Activated T-helper 17 cell treated with anti-CD3 and anti-CD28 coated beads, Interleukin-2, amount 50 U/mL, for 72 hours (primary cell): ENCODE data around the gene BCL2L14. TPM values are rescaled to one million over a fixed set of nuclear protein-coding genes. Genes with fewer than 3 reads are reported as not detected.

ENCODE experiments used
- ATAC-seq: fragments of 150-1000 bp; cut with Tn5 transposase; replicated peaks from 2 replicates; pipeline ENCODE4 v1.10.0; 2021; ENCODE audit warnings: mild to moderate bottlenecking, moderate library complexity
- H3K27ac Mint-ChIP-seq: one replicate; pipeline ENCODE4 v1.8.0; 2022; ENCODE audit warnings: mixed read lengths
- H3K27me3 Mint-ChIP-seq: one replicate; pipeline ENCODE4 v1.8.0; 2022; ENCODE audit warnings: mixed read lengths
- H3K36me3 Mint-ChIP-seq: one replicate; pipeline ENCODE4 v1.8.0; 2022; ENCODE audit warnings: low read depth, mild to moderate bottlenecking, mixed read lengths
- H3K4me1 Mint-ChIP-seq: one replicate; pipeline ENCODE4 v1.8.0; 2022; ENCODE audit warnings: mixed read lengths
- H3K4me3 Mint-ChIP-seq: one replicate; pipeline ENCODE4 v1.8.0; 2022; ENCODE audit warnings: mild to moderate bottlenecking, mixed read lengths
- H3K9me3 Mint-ChIP-seq: one replicate; pipeline ENCODE4 v1.8.0; 2022; ENCODE audit warnings: mixed read lengths
- total RNA-seq, 2 donors: library from RNA; stranded (reverse); gene quantifications; one replicate each; pipeline ENCODE4 v1.2.3, GENCODE V29; 2022

Gene BCL2L14
- total RNA-seq, 2 donors from 2014 or later = 3.0 to 3.8 TPM

- Mint-ChIP-seq H3K27me3 (peaks cover 3% of the 10 kb centered on the region), H3K9me3 (no peaks in the 10 kb centered on the region), H3K4me3 (no peak overlapping the region), H3K4me1 (peaks cover 5% of the 10 kb centered on the region), H3K36me3 (no peaks in the 10 kb centered on the region), H3K27ac (peak overlapping the region; percentile 55)
- ATAC-seq = no peak
Measured at GRCh38 chr12:12036901-12037300, 33.8 kb upstream of the BCL2L14 start.

GRCh38 chr12:12039897-12040296 lies 30.8 kb upstream of the BCL2L14 start:
- ATAC-seq = no peak
- Mint-ChIP-seq H3K4me3 (no peak overlapping the region), H3K9me3 (no peaks in the 10 kb centered on the region), H3K4me1 (no peaks in the 10 kb centered on the region), H3K36me3 (no peaks in the 10 kb centered on the region), H3K27ac (no peak overlapping the region), H3K27me3 (peaks cover 3% of the 10 kb centered on the region)

DNA sequence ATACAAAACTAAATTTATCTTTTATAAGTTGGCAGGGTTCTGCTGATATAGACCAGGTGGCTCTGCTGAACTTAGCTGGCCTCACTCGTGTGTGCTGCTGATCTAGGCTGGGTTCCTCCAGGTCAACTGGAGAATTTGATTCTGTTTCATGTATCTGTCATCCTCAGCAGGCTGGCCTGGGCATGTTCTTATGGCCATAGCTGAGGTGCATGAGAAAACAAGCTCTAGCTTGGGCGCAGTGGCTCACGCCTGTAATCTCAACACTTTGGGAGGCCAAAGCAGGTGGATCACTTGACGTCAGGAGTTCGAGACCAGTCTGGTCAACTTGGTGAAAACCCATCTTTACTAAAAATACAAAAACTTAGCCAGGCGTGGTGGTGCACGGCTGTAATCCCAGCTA lies 24.3 kb upstream of the BCL2L14 start:
- no peak for ATAC-seq
- H3K4me3 Mint-ChIP-seq = no peak overlapping the region
- H3K4me1 Mint-ChIP-seq = no peaks in the 10 kb centered on the region
- H3K36me3 Mint-ChIP-seq = no peaks in the 10 kb centered on the region
- no peaks in the 10 kb centered on the region for H3K9me3 Mint-ChIP-seq
- H3K27ac Mint-ChIP-seq = no peak overlapping the region
- H3K27me3 Mint-ChIP-seq = no peaks in the 10 kb centered on the region

DNA sequence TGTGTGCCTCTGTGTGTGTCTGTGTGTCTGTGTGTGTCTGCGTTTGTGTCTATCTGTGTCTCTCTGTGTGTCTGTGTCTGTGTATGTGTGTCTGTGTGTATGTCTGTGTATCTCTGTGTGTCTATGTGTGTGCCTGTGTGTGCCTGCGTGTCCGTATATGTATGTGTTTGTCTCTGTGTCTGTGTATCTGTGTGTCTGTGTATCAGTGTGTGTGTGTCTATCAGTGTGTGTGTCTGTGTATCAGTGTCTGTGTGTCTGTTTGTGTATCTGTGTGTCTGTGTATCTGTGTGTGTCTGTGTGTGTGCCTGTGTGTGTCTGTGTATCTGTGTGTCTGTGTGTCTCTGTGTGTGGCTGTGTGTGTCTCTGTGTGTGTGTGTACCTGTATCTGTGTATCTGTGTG lies 23.1 kb upstream of the BCL2L14 start:
- ATAC-seq = no peak
- Mint-ChIP-seq H3K27me3 (no peaks in the 10 kb centered on the region), H3K9me3 (no peaks in the 10 kb centered on the region), H3K27ac (no peak overlapping the region), H3K4me1 (no peaks in the 10 kb centered on the region), H3K36me3 (no peaks in the 10 kb centered on the region), H3K4me3 (no peak overlapping the region)

DNA sequence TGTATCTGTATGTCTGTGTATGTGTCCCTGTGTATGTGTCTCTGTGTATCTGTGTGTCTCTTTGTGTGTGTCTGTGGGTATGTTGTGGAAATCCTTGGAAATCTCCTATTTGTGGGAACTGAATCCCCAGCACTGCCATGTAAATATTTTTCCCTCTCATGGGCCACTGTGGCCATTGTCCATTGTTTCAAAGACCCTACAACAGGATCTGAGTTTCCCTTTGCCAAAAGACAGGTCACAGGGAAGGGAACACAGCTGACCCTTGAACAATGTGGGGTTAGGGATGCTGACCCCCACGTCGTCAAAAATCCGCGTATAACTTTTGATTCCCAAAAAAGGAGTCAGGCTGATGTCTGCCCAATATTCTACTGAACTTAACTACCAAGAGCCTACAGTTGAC lies 22.5 kb upstream of the BCL2L14 start:
- no peaks in the 10 kb centered on the region for H3K9me3 Mint-ChIP-seq
- H3K4me1 Mint-ChIP-seq = no peaks in the 10 kb centered on the region
- H3K27me3 Mint-ChIP-seq = no peaks in the 10 kb centered on the region
- H3K4me3 Mint-ChIP-seq = no peak overlapping the region
- no peaks in the 10 kb centered on the region for H3K36me3 Mint-ChIP-seq
- no peak for ATAC-seq
- no peak overlapping the region for H3K27ac Mint-ChIP-seq

DNA sequence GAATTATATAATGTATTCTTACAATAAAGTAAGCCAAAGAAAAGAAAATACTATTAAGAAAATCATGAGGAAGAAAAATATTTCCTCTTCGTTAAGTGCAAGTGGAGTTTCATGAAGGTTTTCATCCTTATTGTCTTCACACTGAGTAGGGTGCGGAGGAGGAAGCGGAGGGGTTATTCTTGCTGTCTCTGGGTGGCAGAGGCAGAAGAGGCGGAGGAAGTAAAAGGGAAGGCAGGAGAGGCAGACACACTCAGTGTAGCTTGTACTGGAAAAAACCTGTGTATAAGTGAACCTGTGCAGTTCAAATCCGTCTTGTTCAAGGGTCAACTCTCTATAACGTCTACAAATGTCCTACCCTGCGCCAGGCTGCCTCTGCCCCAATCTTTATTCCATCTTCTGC lies 22.0 kb upstream of the BCL2L14 start:
- H3K36me3 Mint-ChIP-seq = no peaks in the 10 kb centered on the region
- no peak overlapping the region for H3K27ac Mint-ChIP-seq
- no peak overlapping the region for H3K4me3 Mint-ChIP-seq
- H3K9me3 Mint-ChIP-seq = no peaks in the 10 kb centered on the region
- no peaks in the 10 kb centered on the region for H3K4me1 Mint-ChIP-seq
- ATAC-seq = no peak
- no peaks in the 10 kb centered on the region for H3K27me3 Mint-ChIP-seq

GRCh38 chr12:12051668-12052067 lies 19.1 kb upstream of the BCL2L14 start:
- Mint-ChIP-seq H3K27me3 (no peaks in the 10 kb centered on the region), H3K4me3 (no peak overlapping the region), H3K9me3 (no peaks in the 10 kb centered on the region), H3K36me3 (no peaks in the 10 kb centered on the region), H3K4me1 (no peaks in the 10 kb centered on the region), H3K27ac (no peak overlapping the region)
- ATAC-seq = no peak

GRCh38 chr12:12054993-12055392 lies 15.7 kb upstream of the BCL2L14 start:
- ATAC-seq = no peak
- no peaks in the 10 kb centered on the region for H3K4me1 Mint-ChIP-seq
- no peaks in the 10 kb centered on the region for H3K9me3 Mint-ChIP-seq
- H3K4me3 Mint-ChIP-seq = no peak overlapping the region
- no peak overlapping the region for H3K27ac Mint-ChIP-seq
- H3K27me3 Mint-ChIP-seq = peaks cover 6% of the 10 kb centered on the region
- no peaks in the 10 kb centered on the region for H3K36me3 Mint-ChIP-seq

DNA sequence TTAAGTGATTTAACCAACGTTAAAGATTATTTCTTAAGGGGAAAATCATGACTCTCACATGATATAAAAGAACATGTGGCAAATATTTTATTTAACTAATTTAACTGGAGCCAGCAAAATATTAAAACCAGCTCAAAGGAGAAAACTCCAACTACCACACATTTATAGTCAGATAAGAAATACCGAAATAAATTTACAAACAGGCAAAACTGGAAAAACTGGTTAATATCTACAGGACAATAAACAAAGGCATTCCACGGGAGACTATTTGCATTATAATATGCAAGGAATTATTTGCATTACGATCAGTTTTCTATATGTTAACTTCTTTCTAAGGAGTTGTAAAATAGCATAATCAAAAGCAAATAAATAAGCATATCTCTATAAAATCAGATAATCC lies 13.8 kb upstream of the BCL2L14 start:
- Mint-ChIP-seq H3K27ac (no peak overlapping the region), H3K36me3 (no peaks in the 10 kb centered on the region), H3K9me3 (no peaks in the 10 kb centered on the region), H3K27me3 (peaks cover 6% of the 10 kb centered on the region), H3K4me1 (no peaks in the 10 kb centered on the region), H3K4me3 (no peak overlapping the region)
- no peak for ATAC-seq

DNA sequence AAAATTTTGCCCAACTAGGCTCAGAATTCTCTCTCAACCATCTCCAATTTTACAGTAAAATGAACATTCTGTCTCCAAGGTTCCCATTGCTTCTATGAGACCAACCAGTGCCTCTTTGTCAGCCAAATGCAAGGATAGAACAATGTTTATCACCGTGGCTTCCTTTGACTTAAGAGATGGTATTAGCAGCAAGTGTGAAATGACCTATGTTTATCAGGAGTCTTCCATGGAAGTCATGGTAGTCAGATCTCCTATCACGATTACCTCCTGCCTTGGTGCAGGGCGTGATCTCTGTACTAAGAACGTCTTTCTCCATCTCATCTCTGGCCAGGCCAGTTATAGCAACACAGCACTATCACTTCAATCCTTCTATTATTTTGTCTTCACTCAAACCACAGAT lies 6.1 kb upstream of the BCL2L14 start:
- no peak overlapping the region for H3K27ac Mint-ChIP-seq
- H3K4me1 Mint-ChIP-seq = no peaks in the 10 kb centered on the region
- H3K4me3 Mint-ChIP-seq = no peak overlapping the region
- H3K27me3 Mint-ChIP-seq = peaks cover under 1% of the 10 kb centered on the region
- no peak for ATAC-seq
- no peaks in the 10 kb centered on the region for H3K9me3 Mint-ChIP-seq
- H3K36me3 Mint-ChIP-seq = no peaks in the 10 kb centered on the region

- Mint-ChIP-seq H3K4me1 (peaks cover 11% of the 10 kb centered on the region), H3K4me3 (no peak overlapping the region), H3K27me3 (no peaks in the 10 kb centered on the region), H3K9me3 (no peaks in the 10 kb centered on the region), H3K36me3 (no peaks in the 10 kb centered on the region), H3K27ac (no peak overlapping the region)
- ATAC-seq = no peak
Measured at GRCh38 chr12:12068751-12069150, 2.0 kb upstream of the BCL2L14 start.

DNA sequence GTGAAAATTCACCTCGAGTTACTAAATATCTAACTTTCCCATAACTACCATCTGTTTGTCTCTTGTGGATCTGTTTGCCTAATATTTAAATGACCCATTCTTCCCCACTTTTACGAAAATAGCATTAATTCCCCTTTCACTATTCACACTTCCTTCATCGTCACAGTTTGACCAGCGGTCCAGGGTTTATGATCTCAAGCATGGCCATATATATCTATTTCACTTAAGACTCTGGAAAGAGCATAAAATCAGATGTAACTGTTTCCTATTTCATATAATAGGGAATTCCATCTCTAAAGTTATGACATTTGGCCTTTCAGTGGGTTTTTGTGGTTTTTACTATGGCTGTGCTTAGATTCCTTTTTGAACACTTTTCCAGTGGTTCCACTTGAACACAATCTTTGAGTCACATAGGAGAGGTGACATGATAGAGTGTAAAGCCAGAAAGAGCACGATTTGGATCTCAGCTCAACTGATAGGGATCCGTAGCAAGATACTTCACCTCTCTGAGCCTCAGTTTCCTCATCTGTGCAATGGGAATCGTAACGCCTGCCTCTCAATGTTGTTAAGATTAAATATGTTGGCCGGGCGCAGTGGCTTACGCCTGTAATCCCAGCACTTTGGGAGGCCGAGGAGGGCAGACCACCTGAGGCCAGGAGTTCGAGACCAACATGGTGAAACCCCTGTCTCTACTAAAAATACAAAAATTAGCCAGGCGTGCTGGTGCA lies 754 bp upstream of the BCL2L14 start:
- no peaks in the 10 kb centered on the region for H3K36me3 Mint-ChIP-seq
- H3K27ac Mint-ChIP-seq = peak overlapping the region; percentile 82
- no peaks in the 10 kb centered on the region for H3K27me3 Mint-ChIP-seq
- peak overlapping the region; percentile 77 for H3K4me3 Mint-ChIP-seq
- no peaks in the 10 kb centered on the region for H3K9me3 Mint-ChIP-seq
- peaks cover 11% of the 10 kb centered on the region for H3K4me1 Mint-ChIP-seq
- no peak for ATAC-seq

DNA sequence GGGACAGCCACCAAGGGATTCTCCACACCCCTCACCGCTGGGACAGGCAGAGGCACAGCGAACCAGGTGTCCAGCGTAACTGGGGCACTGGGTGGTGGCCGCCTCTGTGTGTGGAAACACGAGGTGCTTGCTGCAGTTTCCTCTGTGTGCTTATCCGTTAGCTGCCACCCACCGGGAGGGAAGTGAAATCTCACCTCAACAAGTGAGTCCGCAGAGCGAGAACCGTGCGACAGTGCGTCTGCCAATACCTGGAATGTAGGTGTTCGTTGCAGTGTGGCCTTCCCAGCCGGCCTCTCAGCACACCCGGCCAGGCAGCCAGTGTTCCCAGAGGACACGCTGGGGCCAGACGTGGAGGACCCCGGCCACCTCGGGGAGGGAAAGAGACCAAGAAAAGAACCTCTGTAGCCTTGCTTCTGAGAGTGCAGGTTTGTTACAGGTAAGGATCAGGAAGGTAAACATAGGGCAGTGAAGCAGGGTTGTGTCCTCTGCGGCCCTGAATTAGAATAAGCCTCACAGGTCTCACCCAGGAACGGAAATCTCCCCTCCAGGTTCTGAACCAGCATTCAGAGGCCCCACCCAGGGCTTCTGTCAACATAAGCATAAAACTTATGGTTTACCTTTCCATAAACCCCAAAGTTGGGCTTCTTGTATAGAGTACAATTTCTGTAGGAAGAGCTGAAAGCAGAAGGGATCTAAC lies 1.5 kb downstream of the BCL2L14 start:
- peak; percentile 43 for ATAC-seq
- Mint-ChIP-seq H3K4me3 (peak overlapping the region; percentile 77), H3K27me3 (no peaks in the 10 kb centered on the region), H3K36me3 (no peaks in the 10 kb centered on the region), H3K27ac (peak overlapping the region; percentile 82), H3K9me3 (no peaks in the 10 kb centered on the region), H3K4me1 (peaks cover 11% of the 10 kb centered on the region)

GRCh38 chr12:12079291-12079690 lies 8.6 kb downstream of the BCL2L14 start:
- Mint-ChIP-seq H3K4me3 (no peak overlapping the region), H3K4me1 (no peaks in the 10 kb centered on the region), H3K9me3 (no peaks in the 10 kb centered on the region), H3K27ac (no peak overlapping the region), H3K27me3 (no peaks in the 10 kb centered on the region), H3K36me3 (no peaks in the 10 kb centered on the region)
- ATAC-seq = no peak

DNA sequence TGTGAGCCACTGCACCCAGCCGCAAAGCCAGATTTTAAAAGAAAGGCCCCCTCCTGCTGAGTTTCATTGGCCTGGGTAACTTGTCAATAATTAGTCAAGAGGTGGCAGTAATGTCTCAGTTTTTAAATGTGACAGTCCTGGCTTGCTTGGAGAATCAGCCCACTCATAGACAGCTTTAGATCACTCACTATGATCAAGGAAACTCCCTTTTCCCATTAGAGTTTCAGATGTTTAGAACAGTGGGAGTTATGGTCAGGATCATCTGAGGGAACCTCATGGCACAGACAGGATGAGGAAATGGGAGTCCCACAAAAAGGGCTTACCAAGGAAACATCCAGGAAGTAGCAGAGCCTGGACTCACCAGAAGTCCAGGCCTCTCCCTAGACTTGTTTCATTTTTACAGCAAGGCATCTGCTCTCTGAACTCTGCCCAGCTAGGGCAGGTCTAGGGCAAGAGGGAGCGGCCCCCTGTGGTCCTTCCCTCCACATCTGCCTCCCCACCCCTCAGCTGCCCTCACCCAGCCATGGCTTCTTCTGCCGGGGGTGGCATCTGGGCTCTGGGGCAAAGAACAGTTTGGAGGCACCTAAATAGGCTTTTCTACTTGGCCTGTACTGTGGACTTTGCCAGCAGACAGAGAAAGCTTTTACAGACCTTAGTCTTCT lies 11.2 kb downstream of the BCL2L14 start:
- no peaks in the 10 kb centered on the region for H3K9me3 Mint-ChIP-seq
- H3K27ac Mint-ChIP-seq = peak overlapping the region; percentile 41
- H3K4me3 Mint-ChIP-seq = no peak overlapping the region
- ATAC-seq = peak; percentile 68
- no peaks in the 10 kb centered on the region for H3K36me3 Mint-ChIP-seq
- no peaks in the 10 kb centered on the region for H3K4me1 Mint-ChIP-seq
- no peaks in the 10 kb centered on the region for H3K27me3 Mint-ChIP-seq
